T-helper 17 cell (primary cell): ENCODE data around the gene BARX1. TPM values are rescaled to one million over a fixed set of nuclear protein-coding genes. Genes with fewer than 3 reads are reported as not detected.
"Not testable (repeated sequence)": the region's sequence is repeated elsewhere in the genome, so short reads cannot be mapped to it uniquely, and the experiment has no call there.

Source experiments
- ATAC-seq: fragments of 150-1000 bp; cut with Tn5 transposase; 2 replicates; pipeline ENCODE4 v1.10.0; 2021; ENCODE audit warnings: mild to moderate bottlenecking, moderate library complexity
- DNase-seq, 3 donors: peaks; one replicate each; pipeline versions ENCODE4 v3.0.0 to v3.0.0-alpha.2; 2020 to 2021
- H3K9me3 ChIP-seq: one replicate; pipeline ENCODE4 v1.7.0; 2013; ENCODE audit warnings: low read length, mild to moderate bottlenecking; ENCODE audit not compliant: control insufficient read depth, poor library complexity, severe bottlenecking
- H3K27ac Mint-ChIP-seq: one replicate; pipeline ENCODE4 v1.8.0; 2022; ENCODE audit warnings: mild to moderate bottlenecking, moderate library complexity, mixed read lengths
- H3K27me3 Mint-ChIP-seq: one replicate; pipeline ENCODE4 v1.8.0; 2022; ENCODE audit warnings: mixed read lengths
- H3K36me3 Mint-ChIP-seq: one replicate; pipeline ENCODE4 v1.8.0; 2022; ENCODE audit warnings: low read depth, mixed read lengths
- H3K4me1 Mint-ChIP-seq: one replicate; pipeline ENCODE4 v1.8.0; 2022; ENCODE audit warnings: mild to moderate bottlenecking, mixed read lengths
- H3K4me3 Mint-ChIP-seq: one replicate; pipeline ENCODE4 v1.8.0; 2022; ENCODE audit warnings: mild to moderate bottlenecking, moderate library complexity, mixed read lengths
- total RNA-seq, 4 donors: library from RNA in 2 of 4; stranded (reverse) in 2 of 4; gene quantifications; one replicate each; pipeline ENCODE4 v1.2.3 and lab custom pipeline; 2022 to 2026

Gene BARX1
- total RNA-seq, 2 donors from 2014 or later = not detected

DNA sequence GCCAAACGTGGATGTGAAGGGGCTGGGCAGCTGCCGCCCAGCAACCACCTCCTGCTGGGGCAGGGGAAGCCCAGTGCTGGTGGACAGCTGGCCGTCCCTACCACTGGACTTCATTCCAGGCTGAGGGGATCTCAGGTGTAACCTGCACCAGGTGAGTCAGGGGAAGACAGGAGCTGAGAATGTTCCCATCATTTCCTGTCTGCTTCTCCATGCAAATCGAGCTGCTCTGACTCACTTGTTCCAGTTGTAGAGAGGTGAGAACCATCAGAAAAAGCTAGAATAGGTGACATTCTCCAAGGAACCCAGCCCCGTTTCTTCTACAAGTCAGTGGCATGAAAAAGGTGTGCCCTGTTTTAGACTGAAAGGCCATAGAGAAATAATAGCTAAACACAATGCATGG is 21.8 kb upstream of the BARX1 start:
- peaks cover 56% of the 10 kb centered on the region for H3K27me3 Mint-ChIP-seq

DNA sequence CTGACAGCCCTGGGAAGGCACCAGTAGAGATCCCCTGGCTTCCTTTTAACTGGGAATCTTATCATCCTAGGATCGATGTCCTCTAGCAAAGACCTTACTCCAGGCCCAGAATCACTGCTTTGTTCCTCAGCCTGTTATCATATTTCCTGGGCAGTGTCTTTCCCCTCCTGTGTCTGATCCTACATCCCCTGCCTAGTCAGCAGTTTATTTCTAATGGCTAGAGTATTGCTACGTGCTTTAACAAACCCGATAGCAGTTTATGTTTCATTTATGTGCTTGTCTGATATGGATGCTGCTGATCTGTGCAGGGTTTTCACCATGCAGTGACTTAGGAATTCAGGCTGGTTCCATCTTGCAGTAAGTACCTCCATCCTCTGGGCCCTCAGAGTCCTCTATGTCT is 20.9 kb upstream of the BARX1 start:
- ATAC-seq = no peak
- H3K27ac Mint-ChIP-seq = no peak overlapping the region

More for the DNA sequence above, 21.8 kb upstream of the BARX1 start:
- ATAC-seq = no peak
- peaks cover 3% of the 10 kb centered on the region for H3K36me3 Mint-ChIP-seq
- no peak overlapping the region for H3K27ac Mint-ChIP-seq
- H3K9me3 ChIP-seq = no peaks in the 10 kb centered on the region
- DNase-seq = no peak
- H3K4me3 Mint-ChIP-seq = no peak overlapping the region
- H3K4me1 Mint-ChIP-seq = peaks cover 5% of the 10 kb centered on the region

GRCh38 chr9:93975262-93975661 is 20.1 kb upstream of the BARX1 start:
- Mint-ChIP-seq H3K36me3 (peaks cover 3% of the 10 kb centered on the region), H3K4me3 (no peak overlapping the region), H3K27me3 (peaks cover 45% of the 10 kb centered on the region), H3K27ac (no peak overlapping the region), H3K4me1 (peaks cover 5% of the 10 kb centered on the region)
- ATAC-seq = no peak
- DNase-seq = no peak
- no peaks in the 10 kb centered on the region for H3K9me3 ChIP-seq

More for the DNA sequence above, 20.9 kb upstream of the BARX1 start:
- peaks cover 3% of the 10 kb centered on the region for H3K36me3 Mint-ChIP-seq
- DNase-seq = no peak
- peaks cover 5% of the 10 kb centered on the region for H3K4me1 Mint-ChIP-seq
- no peaks in the 10 kb centered on the region for H3K9me3 ChIP-seq
- H3K27me3 Mint-ChIP-seq = peaks cover 47% of the 10 kb centered on the region
- H3K4me3 Mint-ChIP-seq = no peak overlapping the region

DNA sequence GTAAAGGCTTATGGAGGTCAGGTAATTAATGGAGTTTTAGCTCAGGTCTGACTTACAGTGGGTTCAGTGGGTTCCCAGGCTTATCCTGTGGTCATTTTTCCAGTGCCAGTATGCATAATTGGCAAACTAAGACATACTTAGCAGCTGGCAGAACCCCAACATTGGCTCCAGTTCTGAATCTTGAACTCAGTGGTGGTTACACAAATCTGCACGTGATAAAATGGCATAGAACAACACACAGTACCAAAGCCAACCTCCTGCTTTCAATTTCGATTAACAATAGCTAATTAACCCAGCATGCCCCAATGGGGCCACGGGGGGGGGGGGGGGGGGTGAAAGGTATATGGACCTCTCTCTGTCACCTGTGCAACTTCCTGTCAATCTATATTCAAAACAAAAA is 19.0 kb upstream of the BARX1 start:
- H3K27ac Mint-ChIP-seq = no peak overlapping the region
- peaks cover 5% of the 10 kb centered on the region for H3K4me1 Mint-ChIP-seq
- peaks cover 41% of the 10 kb centered on the region for H3K27me3 Mint-ChIP-seq
- H3K4me3 Mint-ChIP-seq = no peak overlapping the region
- peaks cover 3% of the 10 kb centered on the region for H3K36me3 Mint-ChIP-seq
- H3K9me3 ChIP-seq = no peaks in the 10 kb centered on the region
- DNase-seq (no peak), ATAC-seq (no peak)

- not testable (repeated sequence) for H3K4me3 Mint-ChIP-seq, H3K27ac Mint-ChIP-seq, DNase-seq, H3K36me3 Mint-ChIP-seq, H3K9me3 ChIP-seq, ATAC-seq, H3K4me1 Mint-ChIP-seq
- peaks cover 29% of the 10 kb centered on the region for H3K27me3 Mint-ChIP-seq
Observed at GRCh38 chr9:93972655-93973054, 17.5 kb upstream of the BARX1 start.

- Mint-ChIP-seq H3K4me3 (no peak overlapping the region), H3K27ac (no peak overlapping the region)
- ATAC-seq = no peak
Observed at GRCh38 chr9:93969328-93969661, 14.1 kb upstream of the BARX1 start.

GRCh38 chr9:93968451-93969327 is 13.5 kb upstream of the BARX1 start:
- H3K27ac Mint-ChIP-seq = no peak overlapping the region
- peaks cover 38% of the 10 kb centered on the region for H3K27me3 Mint-ChIP-seq
- no peaks in the 10 kb centered on the region for H3K9me3 ChIP-seq
- no peak overlapping the region for H3K4me3 Mint-ChIP-seq
- ATAC-seq (no peak), DNase-seq (no peak)
- H3K4me1 Mint-ChIP-seq = no peaks in the 10 kb centered on the region
- H3K36me3 Mint-ChIP-seq = no peaks in the 10 kb centered on the region

More at GRCh38 chr9:93969328-93969661, 14.1 kb upstream of the BARX1 start:
- Mint-ChIP-seq H3K36me3 (no peaks in the 10 kb centered on the region), H3K27me3 (peaks cover 37% of the 10 kb centered on the region), H3K4me1 (no peaks in the 10 kb centered on the region)
- no peaks in the 10 kb centered on the region for H3K9me3 ChIP-seq
- no peak for DNase-seq

DNA sequence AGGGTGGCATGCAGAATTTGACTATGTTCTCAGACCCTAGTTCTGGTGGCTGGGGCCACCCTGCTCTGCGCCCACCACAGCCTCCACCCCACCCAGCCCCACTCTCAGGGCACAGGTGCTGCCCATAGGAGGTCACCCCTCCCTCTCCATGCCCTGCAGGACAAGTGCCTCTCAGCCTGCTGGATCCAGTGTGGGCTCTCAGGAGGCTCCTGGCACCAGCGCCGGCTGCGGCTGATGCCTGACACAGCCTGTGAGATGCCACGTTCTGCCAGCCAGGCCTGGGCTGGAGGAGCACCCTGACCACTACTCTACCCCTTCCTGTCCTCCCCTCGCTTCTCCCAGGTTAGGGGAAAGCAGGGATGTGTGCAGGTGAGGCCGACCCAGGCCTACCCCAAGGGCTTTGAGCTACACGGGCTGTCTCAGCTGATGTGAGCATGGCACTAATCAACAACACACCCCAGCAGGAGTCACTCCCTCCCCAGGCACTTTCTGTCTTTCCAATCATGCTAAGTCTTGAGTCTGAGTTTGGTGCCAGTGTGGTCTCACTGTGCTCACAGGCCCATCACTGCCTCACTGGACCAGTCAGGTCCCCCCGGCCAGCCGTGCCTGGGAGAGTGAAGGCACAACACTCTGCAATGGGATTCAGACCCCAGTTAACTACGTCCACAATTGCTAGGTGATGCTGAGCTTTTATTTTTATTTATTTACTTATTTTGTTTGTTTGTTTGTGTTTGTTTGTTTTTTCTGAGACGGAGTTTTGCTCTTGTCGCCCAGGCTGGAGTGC is 12.1 kb upstream of the BARX1 start:
- H3K27ac Mint-ChIP-seq = no peak overlapping the region
- no peaks in the 10 kb centered on the region for H3K9me3 ChIP-seq
- H3K4me1 Mint-ChIP-seq = peaks cover 10% of the 10 kb centered on the region
- peaks cover 46% of the 10 kb centered on the region for H3K27me3 Mint-ChIP-seq
- no peak for DNase-seq
- ATAC-seq = no peak
- H3K36me3 Mint-ChIP-seq = no peaks in the 10 kb centered on the region
- no peak overlapping the region for H3K4me3 Mint-ChIP-seq

DNA sequence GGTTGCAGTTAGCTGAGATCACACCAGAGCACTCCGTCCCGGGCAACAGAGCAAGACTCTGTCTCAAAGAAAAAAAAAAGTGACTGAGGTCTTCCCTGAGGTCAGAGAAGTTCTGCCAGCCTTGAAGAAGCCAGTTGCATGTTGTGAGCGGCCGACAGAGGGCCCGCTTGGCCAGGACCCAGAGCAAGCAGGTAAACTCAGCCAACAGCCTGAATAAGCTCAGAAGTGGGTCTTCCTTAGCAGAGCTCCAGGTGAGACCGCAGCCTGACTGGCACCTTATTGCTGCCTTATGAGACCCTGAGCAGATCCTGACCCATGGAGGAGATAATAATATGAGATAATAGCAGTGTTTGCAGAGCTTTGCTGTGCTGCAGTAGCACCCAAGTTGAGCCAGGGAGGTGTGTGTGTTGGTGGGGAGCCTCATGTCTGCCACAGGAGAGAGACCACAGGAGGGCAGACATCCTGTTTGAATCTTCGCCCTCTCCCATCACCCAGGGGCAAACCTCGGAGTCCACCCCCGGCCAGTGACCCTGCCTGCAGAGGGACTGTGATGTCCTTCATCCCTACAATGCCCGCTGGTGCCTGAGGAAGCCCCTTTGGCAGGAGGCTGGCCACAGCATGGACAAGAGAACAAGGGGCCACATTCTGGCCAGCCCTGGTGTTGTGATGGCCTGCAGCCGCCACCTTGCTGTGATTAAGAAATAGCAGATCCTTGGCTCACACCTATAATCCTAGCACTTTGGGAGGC is 10.8 kb upstream of the BARX1 start:
- Mint-ChIP-seq H3K27ac (no peak overlapping the region), H3K4me1 (peaks cover 12% of the 10 kb centered on the region), H3K36me3 (peaks cover 3% of the 10 kb centered on the region), H3K4me3 (no peak overlapping the region), H3K27me3 (peaks cover 58% of the 10 kb centered on the region)
- H3K9me3 ChIP-seq = no peaks in the 10 kb centered on the region
- ATAC-seq (no peak), DNase-seq (no peak)

- ATAC-seq (no peak), DNase-seq (no peak)
- H3K36me3 Mint-ChIP-seq = peaks cover 7% of the 10 kb centered on the region
- no peaks in the 10 kb centered on the region for H3K9me3 ChIP-seq
- H3K27ac Mint-ChIP-seq = no peak overlapping the region
- H3K27me3 Mint-ChIP-seq = peaks cover 55% of the 10 kb centered on the region
- H3K4me3 Mint-ChIP-seq = no peak overlapping the region
- peaks cover 17% of the 10 kb centered on the region for H3K4me1 Mint-ChIP-seq
Observed at GRCh38 chr9:93964685-93965084, 9.5 kb upstream of the BARX1 start.

DNA sequence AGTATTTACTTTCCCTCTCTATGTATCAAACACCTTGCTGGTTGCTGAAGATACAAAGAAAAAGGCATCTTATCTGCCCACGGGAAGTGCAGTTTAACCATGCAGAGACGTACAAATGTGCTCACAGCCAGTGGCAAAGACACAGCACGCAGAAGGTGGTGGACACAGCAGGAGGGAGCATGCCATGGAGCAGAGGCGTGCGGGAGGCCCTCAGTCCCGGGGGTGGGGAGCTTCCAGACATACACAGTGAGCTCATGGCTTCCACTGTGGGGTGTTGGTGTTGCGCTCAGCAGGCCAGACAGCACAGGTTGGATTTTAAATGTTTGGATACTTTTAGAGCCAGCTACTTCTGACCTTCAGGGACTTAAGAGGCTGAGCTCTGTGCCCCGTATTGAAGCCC is 8.8 kb upstream of the BARX1 start:
- ATAC-seq (no peak), DNase-seq (no peak)
- H3K36me3 Mint-ChIP-seq = peaks cover 7% of the 10 kb centered on the region
- no peak overlapping the region for H3K4me3 Mint-ChIP-seq
- no peaks in the 10 kb centered on the region for H3K9me3 ChIP-seq
- peaks cover 22% of the 10 kb centered on the region for H3K4me1 Mint-ChIP-seq
- H3K27me3 Mint-ChIP-seq = peaks cover 60% of the 10 kb centered on the region
- no peak overlapping the region for H3K27ac Mint-ChIP-seq

- peaks cover 25% of the 10 kb centered on the region for H3K4me1 Mint-ChIP-seq
- not testable (repeated sequence) for H3K27ac Mint-ChIP-seq, H3K4me3 Mint-ChIP-seq, ATAC-seq, H3K9me3 ChIP-seq, H3K36me3 Mint-ChIP-seq, DNase-seq
- peaks cover 64% of the 10 kb centered on the region for H3K27me3 Mint-ChIP-seq
Observed at GRCh38 chr9:93963489-93963888, 8.3 kb upstream of the BARX1 start.
